ENCODE results near the gene CPLX4.

CPLX4 gene

DNA sequence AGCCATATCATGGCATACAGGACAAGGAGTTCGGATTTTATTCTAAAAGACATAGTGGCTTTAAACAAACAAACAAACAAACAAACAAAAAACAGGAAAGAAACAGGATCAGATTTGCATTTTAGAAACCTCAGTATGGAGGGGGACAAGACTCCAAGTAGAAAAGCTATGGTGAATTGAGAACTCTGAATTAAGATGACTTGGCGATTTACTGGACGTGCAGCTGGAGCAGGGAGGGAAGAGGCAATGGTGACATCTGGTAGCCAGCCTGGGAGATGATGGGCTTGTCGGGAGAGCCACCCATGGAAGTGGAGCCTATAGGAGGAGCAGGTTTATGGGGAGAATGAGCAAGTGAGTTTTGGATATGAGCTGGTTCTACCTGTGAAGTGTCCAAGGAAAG lies 13.2 kb downstream of the CPLX4 start:
- DNase-seq, result no peak

DNA sequence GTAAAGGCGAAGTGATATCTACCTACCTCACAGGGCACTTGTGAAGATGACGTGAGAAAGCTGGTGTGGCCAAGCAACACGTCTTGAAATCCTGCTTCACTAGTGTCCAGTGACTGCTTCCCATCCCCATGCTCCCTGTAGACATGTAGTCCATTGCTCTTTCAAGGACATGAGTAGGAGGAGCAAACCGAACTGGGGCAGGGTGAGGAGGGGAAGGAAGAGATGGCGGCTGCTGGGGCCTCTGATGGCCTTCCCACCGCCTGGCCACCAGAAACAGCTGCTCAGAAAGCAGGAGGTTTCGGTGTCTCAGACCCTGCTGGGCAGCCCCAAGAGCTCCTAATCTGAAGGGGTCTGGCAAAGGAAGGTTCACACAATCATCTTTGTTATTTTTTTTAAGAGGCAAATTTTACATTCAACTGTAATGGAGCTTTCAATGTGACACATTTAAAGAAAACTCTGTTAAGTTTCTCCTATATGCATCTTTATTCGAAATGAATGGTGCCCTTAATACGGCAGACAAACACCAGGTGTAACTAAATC lies 14.7 kb downstream of the CPLX4 start:
- DNase-seq, result no peak

DNA sequence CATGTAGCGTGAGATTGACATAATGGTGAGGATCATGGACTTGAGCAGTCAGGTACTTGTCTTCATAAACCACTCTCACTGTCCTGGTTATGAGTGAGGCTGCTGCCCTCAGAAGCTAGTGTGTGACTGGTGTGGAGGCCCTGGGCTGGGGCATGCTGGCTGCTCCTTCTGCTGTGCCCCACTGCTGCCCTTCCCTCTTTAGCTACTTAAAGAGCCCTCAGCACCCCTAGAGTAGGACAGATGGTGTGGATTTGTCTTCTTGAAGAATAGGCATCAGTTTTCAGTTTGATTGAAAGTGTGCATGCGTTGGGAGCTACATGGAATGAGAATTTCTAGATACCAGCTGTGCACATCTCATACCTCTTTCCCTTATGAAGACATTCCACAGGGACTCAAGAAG lies 15.4 kb downstream of the CPLX4 start:
- DNase-seq, result no peak

DNA sequence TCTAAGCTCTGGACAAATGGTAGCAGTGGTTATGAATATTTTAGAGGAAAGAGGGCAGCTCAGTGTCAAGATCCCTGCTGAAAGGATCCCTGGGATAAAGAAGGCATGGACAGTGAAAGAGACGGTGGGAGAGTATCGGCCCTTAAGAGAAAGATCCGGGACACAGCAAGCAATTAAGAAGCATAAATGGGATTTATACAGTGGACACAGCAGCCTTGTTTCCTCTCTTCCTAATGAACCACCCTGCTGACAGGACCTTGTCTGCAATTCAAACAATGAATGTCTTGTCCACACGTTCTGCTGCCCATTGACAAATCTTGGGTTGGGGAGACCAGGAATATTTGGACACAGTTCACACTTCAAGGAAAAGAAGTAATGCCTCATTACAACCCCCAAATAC lies 16.5 kb downstream of the CPLX4 start:
- DNase-seq, result no peak

DNA sequence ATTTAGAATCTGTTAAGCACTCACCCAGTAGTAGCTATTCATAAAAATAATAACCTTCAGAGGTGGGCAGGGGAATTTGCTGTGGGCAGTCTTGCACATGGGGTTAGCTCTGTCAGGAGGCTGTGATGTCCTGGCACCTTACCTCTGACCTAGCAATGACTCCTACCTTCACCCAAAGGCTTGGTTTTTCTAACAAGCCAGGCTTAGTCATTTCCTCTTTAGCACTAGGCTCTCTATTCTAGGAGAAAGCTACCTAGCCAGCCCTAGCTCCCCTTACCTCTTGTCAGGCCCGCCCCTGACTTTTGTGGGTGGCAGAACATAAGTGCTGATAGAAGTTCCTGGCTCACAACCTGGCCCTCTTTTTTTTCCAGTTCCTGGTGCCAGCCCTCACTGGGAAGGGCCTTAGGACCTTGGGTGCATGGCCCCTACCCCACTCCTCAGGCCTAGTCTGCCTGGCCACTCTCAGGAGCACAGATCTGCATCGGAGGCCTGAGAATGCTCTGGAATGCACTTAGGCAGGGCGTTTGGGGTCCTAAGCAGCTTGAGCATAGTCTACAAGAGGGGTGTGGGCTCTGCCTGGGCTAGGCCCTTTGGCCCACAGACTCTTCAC lies 17.7 kb downstream of the CPLX4 start:
- DNase-seq, result no peak

DNA sequence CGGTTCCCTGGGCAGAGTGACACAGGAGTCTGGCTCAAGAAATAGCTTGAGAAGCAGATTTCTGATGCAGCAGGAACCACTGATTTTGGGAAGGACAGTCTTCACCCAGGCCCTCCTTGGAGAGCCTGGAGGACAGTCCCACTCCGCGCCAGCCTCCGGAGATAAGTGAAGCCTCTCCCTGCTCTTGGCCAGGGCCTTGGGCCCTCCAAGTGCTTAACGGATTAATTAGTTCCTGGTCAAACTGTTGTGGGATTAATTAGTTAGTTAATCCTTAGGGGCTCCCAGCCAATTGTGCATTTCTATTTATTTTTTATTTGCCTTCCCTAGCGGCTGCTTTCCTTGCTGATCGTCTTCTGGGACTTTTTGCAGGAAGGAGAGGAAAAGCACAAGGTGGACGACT lies 19.6 kb downstream of the CPLX4 start:
- DNase-seq, result no peak

DNA sequence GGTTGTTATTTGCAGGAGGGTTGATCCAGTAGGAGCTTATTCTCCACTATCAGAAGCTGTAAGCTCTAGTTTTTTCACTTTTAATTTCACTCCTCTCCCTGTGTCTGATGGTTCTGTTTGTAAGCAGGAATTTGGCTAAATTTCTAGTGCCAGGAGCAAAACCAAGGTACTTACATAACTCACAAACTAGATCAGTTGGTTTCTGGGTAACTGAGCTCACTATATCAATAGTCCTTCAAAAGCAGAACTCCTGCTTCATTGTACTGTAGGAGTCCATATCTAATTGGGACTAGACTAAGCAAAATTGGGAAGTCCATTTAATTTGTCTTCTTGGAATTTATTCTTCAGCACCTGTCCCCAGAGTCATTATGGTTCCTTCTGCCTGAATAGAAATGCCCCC lies 25.1 kb downstream of the CPLX4 start:
- no peak for DNase-seq

DNA sequence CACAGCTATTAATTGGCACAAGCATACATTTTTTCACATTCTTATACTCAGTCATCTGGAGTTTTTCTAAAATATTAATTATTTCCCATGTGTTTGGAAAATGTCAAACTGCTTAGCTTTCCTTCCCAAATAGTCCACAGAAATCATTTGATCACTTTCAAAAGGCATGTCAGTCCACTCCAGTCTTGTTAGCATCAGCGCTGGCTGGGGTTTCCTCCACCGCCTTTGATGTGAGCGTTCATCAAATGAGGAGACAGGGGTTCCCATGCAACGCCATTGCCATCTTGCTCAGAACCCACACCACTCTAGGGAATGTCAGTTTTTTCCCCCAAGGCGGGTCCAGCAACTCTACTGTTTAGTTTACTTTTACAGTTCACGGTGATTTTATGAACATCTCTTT lies 32.1 kb downstream of the CPLX4 start:
- DNase-seq, result no peak

DNA sequence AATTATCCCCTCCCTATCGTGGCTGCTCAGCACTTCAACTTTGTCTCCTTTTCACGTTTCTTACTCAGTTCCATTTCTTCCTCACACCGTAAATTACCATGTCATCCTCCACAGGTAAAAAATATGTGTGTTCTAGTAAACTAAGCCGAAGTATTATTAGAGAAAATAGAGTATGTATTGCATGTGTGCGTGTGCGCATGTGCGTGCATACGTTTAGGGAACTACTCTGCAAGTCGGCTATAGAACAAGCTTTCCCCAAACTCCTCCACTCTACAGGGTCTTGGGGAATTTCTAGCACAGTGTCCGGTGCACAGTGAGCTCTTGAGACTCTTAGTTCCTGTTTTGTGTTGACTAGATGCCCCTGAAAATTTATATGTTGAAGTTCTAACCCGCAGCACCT lies 36.1 kb downstream of the CPLX4 start:
- no peak for DNase-seq

DNA sequence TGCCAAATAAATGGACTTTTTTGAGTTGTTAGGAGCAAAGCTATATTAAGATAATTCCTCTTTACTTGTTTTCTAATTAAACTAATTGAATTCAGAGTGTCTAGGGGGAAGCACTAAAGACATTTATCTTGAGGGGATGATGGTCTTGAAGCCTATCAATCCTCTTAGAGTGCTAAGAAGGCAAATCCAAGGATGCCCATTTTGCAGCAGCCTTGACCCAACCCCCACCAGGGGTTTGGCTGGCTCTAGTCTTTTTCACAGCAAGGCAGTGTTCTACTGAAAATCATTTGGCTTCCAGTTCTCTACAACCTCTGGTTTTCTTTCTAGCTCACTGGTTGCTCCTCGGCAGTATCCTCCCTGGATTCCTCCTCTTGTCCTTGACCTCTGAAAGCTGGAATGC lies 38.7 kb downstream of the CPLX4 start:
- DNase-seq, result no peak

DNA sequence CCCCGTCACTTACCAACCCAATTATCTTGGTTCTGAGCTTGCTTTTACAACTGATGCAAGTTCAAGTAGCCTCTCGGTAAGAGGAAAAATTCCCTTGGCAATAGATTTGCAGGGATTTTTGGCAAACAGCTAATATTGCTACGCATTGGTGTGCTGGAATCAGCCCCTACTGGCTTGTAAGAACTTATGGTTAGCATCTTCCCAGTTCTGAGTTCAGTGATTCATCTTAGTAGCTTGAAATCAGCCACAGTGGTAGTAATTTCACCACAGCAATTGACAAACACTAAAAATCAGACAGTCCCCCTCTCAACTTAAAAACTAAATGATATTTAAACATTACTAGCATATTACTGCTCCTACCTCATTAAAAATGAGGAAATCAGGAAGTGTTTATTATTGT lies 39.3 kb downstream of the CPLX4 start:
- DNase-seq, result no peak

DNA sequence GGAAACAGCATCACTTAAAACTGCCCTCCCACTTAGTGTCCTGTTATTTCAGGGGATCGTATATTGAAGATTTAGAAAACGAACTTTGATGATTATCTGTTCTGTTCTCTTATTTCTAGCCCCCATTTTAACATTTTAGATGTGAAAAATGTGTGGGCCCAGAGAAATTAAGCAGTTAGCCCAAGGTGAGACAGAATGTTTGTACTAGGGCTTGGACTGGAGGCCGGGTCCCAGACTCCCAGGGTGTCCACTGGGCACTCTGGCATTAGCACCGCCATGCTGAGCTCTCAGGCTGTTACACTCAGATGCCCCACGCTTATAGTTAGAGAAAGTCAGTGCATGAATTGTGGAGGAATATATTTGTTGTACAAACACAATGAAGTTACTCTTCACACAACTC lies 39.7 kb downstream of the CPLX4 start:
- no peak for DNase-seq

DNA sequence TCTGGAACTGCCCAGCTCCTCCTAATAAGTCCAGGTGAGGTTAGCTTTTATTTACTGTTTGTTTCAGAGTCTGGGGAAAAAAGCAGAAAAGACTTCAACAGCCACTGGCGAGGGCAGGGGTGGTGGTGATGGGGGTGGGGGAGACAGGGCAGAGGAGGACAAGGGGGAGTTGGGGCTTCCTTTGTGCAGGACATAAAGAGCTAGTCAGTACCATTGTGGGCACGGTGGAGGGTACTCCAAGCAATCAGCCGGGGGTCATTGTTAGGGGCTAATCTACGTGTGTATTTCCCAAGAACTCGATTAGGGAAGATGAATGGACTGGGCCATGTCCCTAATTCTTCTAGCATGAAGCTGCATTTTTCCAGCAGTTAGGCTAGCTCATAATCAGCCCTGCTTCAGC lies 42.4 kb downstream of the CPLX4 start:
- DNase-seq, result no peak

DNA sequence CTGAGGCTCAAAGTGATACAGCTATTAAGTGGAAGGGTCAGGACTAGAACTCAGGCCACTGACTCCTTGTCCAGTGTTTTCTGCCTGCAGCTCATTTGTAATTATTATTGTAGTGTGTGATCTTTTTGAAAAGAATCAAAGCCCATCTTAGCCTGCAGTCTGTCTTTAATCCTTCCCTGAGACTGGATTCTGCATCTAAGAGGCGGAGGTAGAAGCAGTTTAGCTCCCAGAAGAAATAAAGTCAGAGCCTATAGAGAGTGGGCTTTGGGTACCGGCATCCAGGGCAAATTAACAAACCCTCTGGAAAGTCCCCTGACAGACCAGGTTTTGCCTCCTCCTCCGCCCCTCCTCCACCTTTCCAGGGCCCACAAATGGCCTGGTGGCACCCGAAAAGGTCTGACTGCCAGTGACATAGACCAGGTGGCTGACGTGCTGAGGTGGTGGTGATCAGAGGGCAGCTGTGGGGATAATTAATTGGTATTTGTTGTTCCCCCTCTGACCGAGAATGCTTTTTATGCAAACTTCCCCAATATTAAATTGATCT lies 43.0 kb downstream of the CPLX4 start:
- no peak for DNase-seq

DNA sequence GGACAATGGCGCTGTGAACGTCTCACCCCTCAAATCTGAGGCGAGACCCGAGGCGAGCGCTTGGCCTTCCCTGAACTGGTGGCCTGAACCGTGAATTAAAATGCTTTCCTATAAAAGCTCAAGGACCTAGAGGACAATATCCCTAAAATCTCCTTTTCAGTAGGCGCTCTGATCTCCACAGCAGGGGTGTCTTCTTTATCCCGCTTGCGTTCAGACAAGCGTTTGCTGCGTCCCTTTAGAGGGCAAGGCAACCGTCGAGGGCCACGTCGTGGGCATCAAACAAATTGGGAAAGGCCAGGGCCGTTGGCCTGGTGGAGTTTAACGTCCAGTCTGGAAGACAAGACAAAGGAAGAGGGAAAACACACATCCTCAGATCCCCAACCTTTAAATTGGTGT lies 43.9 kb downstream of the CPLX4 start:
- no peak for DNase-seq

DNA sequence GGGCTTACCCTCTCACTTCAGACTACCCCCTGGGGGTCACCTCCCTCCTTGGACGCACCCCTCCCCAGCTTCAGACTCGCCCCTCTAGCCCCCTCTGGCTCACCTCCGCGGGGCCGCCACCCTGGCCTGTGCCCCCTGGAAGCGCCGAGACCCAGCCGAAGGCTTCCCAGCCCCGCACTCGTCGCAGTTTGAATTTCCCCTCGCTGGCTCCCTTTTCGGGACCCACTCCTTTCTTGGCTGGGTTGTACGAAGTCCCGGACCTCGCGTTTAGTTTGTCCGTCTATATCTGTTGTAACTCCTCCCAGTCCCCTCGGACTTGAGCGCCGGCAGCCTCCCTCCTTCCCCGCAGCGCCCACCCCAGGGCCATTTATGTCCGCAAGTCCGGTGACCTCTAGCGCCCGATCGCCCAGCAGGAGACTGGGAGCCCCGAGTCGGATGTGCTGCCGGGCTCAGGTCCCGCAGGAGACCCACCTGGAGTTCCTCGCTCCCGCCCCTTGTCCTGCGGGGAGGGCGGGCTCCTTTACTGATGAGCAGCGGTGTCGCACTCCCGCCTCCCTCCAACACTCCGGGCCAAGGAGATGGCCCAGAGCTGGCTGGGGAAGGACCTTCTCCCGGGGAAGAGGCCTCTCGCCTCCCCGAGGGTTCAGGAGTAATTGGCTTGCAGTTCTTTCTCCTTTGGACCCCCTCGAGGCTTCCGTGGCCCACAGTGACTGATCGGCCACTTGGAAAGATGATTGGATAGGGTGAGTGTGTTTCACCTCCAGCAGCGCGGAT lies 44.5 kb downstream of the CPLX4 start:
- no peak for DNase-seq

DNA sequence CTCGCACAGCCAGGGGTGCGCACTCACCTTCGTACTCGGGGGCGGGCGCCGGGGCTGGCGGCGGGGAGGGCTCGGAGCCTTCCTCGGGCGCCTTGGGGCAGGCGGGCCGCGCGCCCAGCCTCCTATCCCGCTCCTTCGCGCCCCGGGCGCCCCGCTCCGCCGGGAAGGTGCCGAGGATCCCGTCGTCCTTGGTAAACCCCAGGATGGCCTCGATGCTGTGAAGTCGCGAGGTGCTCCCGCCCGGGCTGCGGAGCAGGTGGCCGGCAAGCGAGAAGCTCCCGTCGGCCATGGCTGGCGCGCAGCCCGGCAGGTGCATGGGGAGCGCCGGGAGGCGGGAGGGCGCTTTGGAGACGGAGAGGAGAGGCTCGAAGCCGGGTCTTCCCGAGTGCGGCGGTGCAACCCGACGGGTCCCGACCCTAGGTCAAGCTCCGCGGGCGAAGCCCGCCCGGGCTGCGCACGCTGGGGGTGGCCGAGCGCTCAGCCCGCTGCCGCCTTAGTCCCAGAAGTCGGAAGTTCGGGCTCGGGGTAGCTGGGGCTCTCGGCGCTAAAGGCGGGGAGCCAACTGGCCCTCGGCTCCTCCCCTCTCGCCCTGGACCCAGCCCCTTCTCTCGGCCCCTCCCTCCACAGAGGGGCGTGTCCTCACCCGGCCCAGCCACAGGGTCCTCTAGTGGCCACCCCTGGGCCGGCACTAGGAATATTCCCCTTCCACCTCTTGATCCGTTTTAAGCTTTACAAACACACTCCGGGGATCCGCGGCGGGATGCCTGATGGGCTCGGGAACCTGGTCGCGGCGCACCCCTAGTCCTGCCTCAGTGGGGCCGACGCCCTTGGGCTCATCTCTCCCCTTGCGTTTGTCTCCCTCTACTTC lies 45.3 kb downstream of the CPLX4 start, which contains the start of gene RAX:
Gene RAX, minus strand, starts transcription at position 564 of the 868 bp plus-strand sequence. Its CDS starts 248 bp downstream, at position 316.
- no peak for DNase-seq

DNA sequence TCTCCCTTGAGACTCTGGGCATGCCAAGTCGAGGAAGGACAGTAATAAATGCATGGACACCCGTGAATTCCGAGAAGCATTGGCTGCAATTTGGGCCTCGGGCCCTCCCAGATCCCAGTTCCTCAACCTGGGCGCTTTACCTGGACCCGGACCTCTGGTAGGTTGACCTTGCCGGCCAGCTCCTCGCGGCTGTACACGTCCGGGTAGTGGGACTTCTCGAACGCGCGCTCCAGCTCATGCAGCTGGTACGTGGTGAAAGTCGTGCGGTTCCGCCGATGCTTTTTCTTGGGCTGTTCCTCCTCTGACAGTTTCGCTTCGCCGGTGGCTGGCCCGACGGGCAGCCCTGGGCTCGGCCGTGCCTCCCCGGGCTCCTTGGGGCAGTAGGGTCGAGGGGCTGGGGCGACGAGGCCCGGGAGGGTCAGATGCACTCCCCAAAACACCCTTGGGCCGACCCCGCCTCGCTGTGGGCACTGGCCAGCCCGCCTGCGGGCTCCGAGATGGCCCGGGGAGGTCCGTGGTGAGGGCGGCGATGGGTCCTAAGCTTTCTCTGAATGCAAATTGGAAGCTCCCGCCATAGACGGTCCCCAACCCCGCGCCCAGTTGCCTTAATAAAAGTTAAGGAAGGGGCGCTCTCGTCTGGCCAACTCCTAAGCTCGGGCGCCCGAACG lies 46.1 kb downstream of the CPLX4 start:
- no peak for DNase-seq

DNA sequence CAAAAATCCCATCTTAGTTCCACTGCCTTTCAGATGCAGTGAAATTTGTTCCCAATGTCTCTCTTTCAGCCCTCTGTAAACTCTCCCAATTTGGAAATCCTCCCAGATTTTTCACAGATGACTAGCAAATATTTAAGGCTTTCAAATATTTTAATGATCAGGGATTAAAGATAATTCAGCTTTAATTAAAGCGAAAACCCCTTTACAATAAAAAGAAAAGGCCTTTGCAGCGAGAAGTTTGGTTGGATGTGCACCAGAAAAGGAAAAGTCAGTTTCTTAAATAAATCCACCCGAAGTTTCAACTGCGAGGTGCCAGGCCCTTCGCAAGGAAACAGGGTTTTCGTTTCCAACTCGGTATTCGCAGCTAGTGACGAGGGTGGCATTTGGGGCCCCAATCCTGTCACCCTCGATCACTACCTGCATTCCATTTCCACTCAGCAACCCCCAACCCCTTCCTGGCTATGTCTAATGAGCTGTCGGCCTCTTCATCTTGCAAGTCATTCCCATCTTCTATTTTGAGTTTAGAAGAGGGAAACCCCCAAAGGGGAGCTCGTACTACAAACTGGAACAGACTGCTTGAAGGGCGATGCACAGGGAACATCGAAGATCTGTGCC lies 46.7 kb downstream of the CPLX4 start:
- DNase-seq, result no peak

DNA sequence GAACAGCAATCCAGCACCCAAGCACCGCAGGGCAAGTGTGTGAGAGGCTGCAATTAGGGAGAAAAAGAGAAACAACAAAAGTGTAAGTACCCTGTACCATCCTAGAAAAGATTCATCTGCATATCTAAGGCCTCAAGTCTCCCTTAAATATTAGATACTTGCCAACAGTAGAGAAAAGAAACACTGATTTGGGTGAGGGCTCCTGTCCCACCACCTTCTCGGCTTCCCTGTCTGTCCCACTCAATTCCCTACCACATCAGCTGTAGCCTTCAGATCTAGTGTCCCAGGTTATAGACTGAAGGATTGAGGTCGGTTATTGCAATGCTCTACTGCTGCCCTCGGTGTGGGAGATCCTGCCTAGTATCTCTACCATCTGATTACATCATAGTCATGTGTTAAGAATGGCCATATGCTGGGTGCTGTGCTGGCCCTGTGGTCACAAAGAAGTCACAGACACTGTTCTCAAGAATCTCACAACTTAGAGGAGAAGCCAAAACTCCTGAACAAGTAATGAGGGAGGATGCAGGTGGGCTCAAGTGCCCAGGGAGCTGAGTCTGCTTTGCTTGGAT lies 47.7 kb downstream of the CPLX4 start:
- DNase-seq, result no peak

DNA sequence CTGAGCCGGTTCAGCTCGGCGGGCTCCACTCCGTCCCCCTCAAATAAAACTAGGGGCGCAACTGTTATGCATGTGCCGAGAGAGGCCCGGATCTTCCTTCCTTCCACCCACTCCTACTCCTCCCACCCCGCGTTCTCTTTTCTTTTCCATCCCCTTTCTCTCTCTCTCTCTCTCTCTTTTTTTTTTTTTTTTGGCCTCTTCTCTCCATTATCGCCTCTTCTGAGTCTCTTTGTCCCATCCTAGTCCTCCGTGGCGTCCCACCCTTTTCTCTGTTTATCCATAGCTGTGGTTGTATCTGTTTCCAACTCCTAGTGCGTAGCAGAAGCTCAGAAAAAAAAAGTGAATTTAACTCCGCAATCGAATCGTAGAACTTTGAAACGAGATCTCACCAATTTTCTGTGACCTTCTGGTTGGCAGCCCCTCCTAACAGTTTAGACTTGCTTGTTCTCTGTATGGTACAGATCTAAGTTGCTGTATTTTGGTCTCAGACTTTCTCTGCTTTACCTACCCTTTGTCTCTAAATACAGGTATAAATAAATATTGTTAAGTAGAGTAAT lies 48.8 kb downstream of the CPLX4 start:
- no peak for DNase-seq
